ENCODE results near the gene FBXO31.

DNA sequence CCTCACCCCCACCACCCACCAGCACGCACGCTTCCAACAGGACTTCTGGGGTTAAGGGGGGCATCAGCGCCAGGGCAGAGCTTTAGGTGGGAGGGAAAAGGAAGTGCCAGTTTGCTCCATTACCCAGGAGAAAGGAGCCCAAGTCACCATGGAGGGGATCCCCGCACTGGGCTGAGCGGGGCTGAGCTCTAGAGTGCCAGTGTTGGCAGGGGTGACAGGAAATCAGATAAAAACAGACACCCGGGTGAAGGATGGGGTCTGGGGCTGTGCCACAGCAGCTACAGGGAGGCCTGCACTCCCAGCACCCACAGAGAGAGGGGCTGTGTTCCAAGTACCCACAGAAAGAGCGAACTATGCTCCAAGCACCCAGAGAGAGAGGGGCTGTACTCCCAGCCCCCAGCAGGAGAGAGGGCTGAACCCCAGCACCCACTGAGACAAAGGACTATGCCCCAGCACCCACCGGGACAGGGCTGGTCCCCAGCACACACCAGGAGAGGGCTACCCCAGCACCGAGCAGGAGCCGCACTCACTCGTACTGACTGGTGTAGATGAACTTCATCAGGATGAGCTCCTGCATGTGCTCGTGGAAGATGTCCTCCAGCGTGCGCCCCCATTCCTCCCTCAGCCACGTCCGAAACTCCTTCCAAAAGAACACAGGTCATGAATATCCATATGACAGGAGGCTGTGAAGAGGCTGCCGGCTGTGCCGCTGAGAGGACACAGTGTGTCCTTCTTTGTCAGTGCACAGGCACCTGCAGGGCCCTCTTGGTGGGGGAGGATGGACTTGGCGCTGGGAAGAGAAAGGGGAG lies 47.7 kb downstream of the FBXO31 start:
- TF ChIP-seq CTCF (IDR thresholded peaks at IDR 0.05) (no peak), POLR2A (IDR thresholded peaks at IDR 0.05) (no peak), EP300 (IDR thresholded peaks at IDR 0.05) (no peak)
